ENCODE measurements around the gene RAD51B.

DNA sequence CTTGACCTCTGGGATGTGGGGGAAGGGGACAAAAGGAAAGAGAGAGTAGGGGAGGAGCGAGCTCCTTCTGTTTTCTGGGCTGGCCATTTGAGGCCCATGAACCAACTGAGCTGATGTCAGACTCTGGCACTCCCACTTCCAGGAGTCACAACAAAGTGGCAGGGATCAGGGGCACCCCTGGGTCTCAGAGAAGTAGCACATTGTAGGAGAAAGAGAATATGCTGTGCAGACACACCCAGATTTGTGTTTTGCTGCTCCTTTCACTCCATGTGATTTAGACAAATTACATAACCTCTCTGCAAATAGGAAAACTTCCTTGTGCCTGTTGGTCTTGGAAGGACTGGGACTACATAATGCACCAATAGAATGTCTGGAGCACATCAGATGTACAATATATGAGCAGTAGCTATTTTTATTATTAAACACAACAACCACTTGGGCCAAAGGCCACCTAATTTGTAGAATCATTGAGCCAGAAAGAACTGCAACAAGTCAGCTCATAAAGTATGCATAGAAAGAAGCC, 707.8 kb downstream of the RAD51B start:
- TF ChIP-seq, protein P1, sequence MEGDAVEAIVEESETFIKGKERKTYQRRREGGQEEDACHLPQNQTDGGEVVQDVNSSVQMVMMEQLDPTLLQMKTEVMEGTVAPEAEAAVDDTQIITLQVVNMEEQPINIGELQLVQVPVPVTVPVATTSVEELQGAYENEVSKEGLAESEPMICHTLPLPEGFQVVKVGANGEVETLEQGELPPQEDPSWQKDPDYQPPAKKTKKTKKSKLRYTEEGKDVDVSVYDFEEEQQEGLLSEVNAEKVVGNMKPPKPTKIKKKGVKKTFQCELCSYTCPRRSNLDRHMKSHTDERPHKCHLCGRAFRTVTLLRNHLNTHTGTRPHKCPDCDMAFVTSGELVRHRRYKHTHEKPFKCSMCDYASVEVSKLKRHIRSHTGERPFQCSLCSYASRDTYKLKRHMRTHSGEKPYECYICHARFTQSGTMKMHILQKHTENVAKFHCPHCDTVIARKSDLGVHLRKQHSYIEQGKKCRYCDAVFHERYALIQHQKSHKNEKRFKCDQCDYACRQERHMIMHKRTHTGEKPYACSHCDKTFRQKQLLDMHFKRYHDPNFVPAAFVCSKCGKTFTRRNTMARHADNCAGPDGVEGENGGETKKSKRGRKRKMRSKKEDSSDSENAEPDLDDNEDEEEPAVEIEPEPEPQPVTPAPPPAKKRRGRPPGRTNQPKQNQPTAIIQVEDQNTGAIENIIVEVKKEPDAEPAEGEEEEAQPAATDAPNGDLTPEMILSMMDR (IDR thresholded peaks at IDR 0.05), result no peak
- TF ChIP-seq POLR2A (IDR thresholded peaks at IDR 0.05) (no peak), POLR2AphosphoS5 (IDR thresholded peaks at IDR 0.05) (peak; percentile 24 to 60 (median 50))
